ENCODE measurements around the gene KDM1A. TPM values are rescaled to one million over a fixed set of nuclear protein-coding genes. Genes with fewer than 3 reads are reported as not detected.
A peak's percentile ranks its signal among the peaks of the same experiment; 100 is the strongest.

KDM1A gene
- total RNA-seq, 1 donor from 2014 or later, result 108 TPM

- no peak for DNase-seq
Measured at GRCh38 chr1:23111600-23112535, 92.6 kb downstream of the KDM1A start.

DNA sequence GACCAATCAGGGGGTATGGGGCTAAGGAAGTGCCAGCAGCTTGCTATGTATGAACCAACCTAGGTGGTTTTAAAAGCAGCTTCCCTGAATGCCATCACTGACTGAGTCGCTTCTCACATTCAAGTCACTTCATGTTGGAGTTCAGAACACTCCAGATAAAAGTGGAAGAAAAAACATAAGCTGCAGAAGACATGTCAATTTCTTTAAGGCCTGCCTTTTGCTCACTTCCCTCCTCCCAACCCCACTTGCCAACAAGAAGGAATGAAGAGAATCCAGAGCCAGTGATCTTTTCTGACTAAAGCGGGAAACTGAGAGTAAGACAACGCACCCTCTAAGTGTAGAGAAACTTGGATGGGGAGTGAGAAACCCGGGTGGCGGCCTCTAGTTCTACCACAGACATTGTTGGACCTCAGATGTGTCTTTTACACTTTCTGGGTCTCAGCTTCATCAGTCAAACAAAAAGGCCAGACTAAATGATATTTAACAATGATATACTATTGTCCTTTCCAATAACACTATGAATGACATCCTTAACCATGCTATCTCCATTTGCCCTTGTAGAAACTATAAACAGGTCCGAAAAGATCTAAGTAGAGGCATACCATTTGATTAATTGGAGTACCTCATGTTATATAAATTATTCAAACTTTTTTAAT lies 95.3 kb downstream of the KDM1A start:
- no peak for DNase-seq

DNA sequence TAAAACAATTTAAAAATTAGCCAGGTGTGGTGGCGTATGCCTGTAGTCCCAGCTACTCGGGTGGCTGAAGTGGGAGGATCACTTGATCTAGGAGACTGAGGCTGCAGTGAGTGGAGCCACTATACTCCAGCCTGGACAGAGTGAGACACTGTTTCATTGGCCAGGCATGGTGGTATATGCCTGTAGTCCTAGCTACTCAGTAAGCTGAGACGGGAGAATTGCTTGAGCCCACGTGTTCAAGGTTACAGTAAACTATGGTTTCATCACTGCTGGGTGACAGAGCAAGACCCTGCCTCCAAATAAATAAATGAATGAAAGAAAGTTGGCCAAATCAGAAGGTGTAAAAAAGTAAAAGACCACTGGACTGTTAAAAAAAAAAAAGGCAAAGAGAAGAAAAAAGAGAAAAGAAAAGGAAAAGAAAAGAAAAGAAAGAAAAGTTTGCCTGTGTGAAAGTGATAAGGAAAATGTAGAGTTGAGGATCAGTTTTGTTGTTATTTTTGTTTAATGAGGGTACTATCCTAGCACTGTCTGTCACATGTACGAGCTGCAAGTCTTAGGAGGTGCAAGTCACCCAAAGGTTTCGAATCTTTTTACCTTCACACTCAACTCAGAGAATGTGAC lies 97.1 kb downstream of the KDM1A start:
- no peak for DNase-seq

GRCh38 chr1:23116921-23117699 lies 97.8 kb downstream of the KDM1A start:
- no peak for DNase-seq

- DNase-seq, result no peak
Measured at GRCh38 chr1:23118407-23118806, 99.1 kb downstream of the KDM1A start.

- peak; percentile 30 for DNase-seq
Measured at GRCh38 chr1:23118957-23119792, 99.9 kb downstream of the KDM1A start.

DNA sequence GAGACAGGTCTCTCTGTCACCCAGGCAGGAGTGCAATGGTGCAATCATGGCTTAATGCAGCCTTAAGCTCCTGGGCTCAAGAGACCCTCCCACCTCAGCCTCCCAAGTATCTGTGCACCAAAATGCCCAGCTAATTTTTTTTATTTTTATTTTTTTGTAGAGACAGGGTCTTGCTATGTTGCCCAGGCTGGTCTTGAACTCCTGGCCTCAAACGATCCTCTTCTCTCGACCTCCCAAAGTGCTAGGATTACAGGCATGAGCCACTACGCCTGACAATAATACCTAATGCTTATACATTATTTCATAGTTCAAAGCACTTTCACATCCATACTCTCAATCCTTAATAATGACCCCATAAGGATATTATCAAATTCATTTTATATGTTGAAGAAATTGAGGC lies 101.1 kb downstream of the KDM1A start:
- no peak for DNase-seq

DNA sequence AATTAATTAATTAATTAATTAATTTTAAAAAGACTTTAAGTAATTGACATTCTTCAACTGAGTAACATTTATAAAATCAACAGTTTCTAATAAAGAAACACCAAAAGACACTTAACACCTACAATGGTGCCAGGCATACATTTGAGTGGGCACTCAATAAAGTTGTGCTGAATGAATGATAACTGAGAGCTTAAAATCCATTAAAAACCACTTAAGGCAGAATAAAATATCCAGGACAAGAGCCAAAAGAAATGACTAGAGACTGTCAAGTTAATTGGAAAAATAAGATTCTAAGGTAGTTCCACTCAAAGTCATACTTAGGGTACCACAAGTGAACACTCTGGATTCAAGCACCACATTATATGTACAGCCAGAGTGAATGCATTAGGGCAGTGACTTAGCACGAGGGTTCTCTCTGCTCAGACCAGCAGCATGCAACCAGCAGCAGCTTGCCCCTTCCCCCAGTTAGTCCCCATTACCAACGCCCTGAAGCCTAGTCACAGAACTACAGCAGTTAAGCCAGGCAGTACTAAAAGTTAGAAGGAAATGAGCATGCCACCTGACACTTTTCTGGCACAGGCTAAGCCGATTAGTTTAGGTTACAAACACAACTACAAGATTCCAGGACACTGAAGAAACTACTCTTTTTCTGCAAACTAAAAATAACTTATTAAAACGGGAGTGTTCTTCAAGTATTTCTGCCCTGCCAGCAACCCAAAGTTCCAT lies 102.9 kb downstream of the KDM1A start:
- DNase-seq, result peak; percentile 58

DNA sequence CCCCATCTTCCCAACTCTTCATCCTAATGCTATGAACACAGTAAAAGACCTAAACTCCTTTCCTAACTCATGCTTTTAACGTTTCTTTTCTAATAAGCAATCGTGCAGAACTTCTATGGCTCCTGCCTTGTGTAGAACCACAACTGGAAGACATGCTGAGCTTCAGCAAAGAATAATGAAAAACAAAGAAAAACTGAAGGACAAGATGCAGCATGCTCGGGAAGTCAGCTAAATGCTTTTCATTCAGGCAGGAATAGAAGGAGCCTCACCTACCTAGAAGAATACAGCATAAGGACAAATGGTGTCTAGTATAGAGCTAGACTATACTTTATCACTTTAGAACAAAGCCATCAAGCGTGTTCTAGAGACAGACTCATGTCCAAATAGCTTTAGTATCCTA lies 103.5 kb downstream of the KDM1A start:
- DNase-seq, result no peak

GRCh38 chr1:23123528-23123927 lies 104.3 kb downstream of the KDM1A start:
- no peak for DNase-seq

DNA sequence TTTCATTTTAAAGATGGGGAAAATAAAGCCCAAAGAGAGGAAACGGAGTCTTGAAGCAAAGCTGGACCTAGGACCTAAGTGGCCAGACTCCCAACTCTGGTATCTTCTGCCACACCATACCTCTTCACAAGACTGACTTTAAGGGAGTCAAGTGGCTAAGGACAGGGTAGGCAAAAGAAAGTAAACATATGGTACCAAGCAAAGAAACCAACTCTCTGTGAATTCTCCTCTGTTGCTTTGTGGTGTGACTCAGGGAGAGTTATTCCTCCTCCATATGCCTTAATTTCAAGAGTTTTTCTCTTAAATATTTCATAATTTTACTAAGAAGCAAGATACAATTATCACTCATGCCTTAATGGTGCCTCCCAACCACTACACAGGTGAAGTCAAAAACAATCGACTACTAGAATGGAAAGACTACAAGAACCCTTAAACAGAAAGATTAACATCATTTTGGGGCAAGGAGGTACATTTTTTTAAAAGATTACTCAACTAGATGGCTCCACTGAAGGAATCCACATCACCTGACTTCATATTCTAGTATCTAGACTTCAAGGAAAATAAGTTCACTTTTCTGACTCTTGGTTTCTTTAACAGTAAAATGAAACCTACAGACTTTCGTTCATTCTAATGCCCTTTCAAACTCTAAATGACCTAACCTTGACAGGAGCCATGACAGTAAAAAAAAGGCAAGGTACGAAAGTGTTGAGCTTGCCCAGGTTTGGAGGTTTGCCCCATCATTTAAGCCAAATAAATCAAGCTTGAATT lies 105.2 kb downstream of the KDM1A start:
- no peak for DNase-seq

GRCh38 chr1:23125489-23125888 lies 106.2 kb downstream of the KDM1A start:
- DNase-seq, result no peak

- no peak for DNase-seq
Measured at GRCh38 chr1:23126200-23126599, 106.9 kb downstream of the KDM1A start.

- DNase-seq, result peak; percentile 53
Measured at GRCh38 chr1:23126801-23127200, 107.5 kb downstream of the KDM1A start.

- DNase-seq, result peak; percentile 69
Measured at GRCh38 chr1:23129846-23130245, 110.6 kb downstream of the KDM1A start.

DNA sequence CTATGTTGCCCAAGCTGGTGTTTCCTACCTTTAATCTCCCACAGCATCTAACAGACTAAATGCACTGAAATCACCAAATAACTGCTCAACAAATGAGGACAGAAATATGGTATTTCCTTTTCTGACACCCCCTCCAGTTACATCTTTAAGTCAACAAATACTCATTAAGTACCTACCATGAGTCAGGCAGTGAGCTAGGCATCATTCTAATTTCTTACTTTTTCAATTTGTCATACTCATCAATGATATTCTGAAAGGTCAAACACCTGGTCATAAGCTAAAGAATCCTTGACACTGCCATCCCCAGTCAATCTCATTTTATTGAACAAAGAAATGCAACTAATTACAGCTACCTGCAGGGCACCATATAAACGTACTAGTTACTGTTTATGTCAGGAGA lies 112.8 kb downstream of the KDM1A start:
- peak; percentile 57 for DNase-seq
